GM18505 (cell line): ENCODE data around the gene OTOP3.

Source experiments
- ATAC-seq: cut with Tn5 transposase; IDR thresholded peaks from one replicate; pipeline ENCODE4 v1.9.1; 2021; ENCODE audit not compliant: unreplicated experiment
- POLR2A ChIP-seq: IDR thresholded peaks from 4 replicates; pipeline ENCODE4 v1.6.1; 2011; ENCODE audit warnings: borderline replicate concordance; ENCODE audit not compliant: insufficient read depth, insufficient read length; ENCODE audit errors: extremely low read depth

OTOP3 gene

GRCh38 chr17:74922694-74923537, 12.8 kb upstream of the OTOP3 start, which contains the start of gene USH1G:
Gene USH1G, minus strand, starts transcription at chr17:74923255. Its CDS starts 182 bp downstream, at chr17:74923073.
- ATAC-seq = no peak
- no peak for TF ChIP-seq POLR2A

GRCh38 chr17:74923538-74924249, 12.0 kb upstream of the OTOP3 start:
- no peak for TF ChIP-seq POLR2A
- ATAC-seq = no peak

- no peak for ATAC-seq
- TF ChIP-seq POLR2A = no peak
Observed at GRCh38 chr17:74924250-74924948, 11.3 kb upstream of the OTOP3 start, which contains the start of gene OTOP2. Gene OTOP2, plus strand, starts transcription at chr17:74924273. Its CDS starts 360 bp downstream, at chr17:74924633.

GRCh38 chr17:74925242-74925641, 10.5 kb upstream of the OTOP3 start:
- TF ChIP-seq POLR2A = no peak

GRCh38 chr17:74928786-74929185, 6.9 kb upstream of the OTOP3 start:
- TF ChIP-seq POLR2A = no peak
- no peak for ATAC-seq

More at GRCh38 chr17:74925242-74925641, 10.5 kb upstream of the OTOP3 start:
- no peak for ATAC-seq

- ATAC-seq = no peak
- no peak for TF ChIP-seq POLR2A
Observed at GRCh38 chr17:74930535-74931036, 5.1 kb upstream of the OTOP3 start.

- no peak for ATAC-seq
Observed at GRCh38 chr17:74935048-74935447, 650 bp upstream of the OTOP3 start.

GRCh38 chr17:74936470-74936799, 737 bp downstream of the OTOP3 start:
- no peak for ATAC-seq
- no peak for TF ChIP-seq POLR2A

More at GRCh38 chr17:74935048-74935447, 650 bp upstream of the OTOP3 start:
- no peak for TF ChIP-seq POLR2A

- no peak for ATAC-seq
- no peak for TF ChIP-seq POLR2A
Observed at GRCh38 chr17:74937064-74938051, 1.7 kb downstream of the OTOP3 start.

- no peak for TF ChIP-seq POLR2A
- ATAC-seq = no peak
Observed at GRCh38 chr17:74938194-74938950, 2.7 kb downstream of the OTOP3 start.

GRCh38 chr17:74939534-74939933, 3.8 kb downstream of the OTOP3 start:
- no peak for ATAC-seq
- no peak for TF ChIP-seq POLR2A

- ATAC-seq = no peak
- TF ChIP-seq POLR2A = no peak
Observed at GRCh38 chr17:74941128-74941725, 5.5 kb downstream of the OTOP3 start.
